Mesothelial cell of epicardium (in vitro differentiated cells): ENCODE data around the gene SERTM1. TPM values are rescaled to one million over a fixed set of nuclear protein-coding genes. Genes with fewer than 3 reads are reported as not detected.
A peak's percentile ranks its signal among the peaks of the same experiment; 100 is the strongest.

Experiments
- DNase-seq, 2 experiments: peaks; one replicate each; pipeline ENCODE4 v3.0.0; 2021; ENCODE audit warnings: low spot score in 2 of 2; ENCODE audit not compliant: unreplicated experiment in 2 of 2
- H3K27ac Mint-ChIP-seq: 2 replicates; pipeline ENCODE4 v1.8.0; 2021; ENCODE audit warnings: mixed read lengths
- H3K27me3 Mint-ChIP-seq: 2 replicates; pipeline ENCODE4 v1.8.0; 2021; ENCODE audit warnings: low read depth, mixed read lengths
- H3K36me3 Mint-ChIP-seq: 2 replicates; pipeline ENCODE4 v1.8.0; 2021; ENCODE audit warnings: mixed read lengths
- H3K4me1 Mint-ChIP-seq: 2 replicates; pipeline ENCODE4 v1.8.0; 2021; ENCODE audit warnings: mixed read lengths
- H3K4me3 Mint-ChIP-seq: 2 replicates; pipeline ENCODE4 v1.8.0; 2021; ENCODE audit warnings: mild to moderate bottlenecking, moderate library complexity, mixed read lengths
- H3K9me3 Mint-ChIP-seq: 2 replicates; pipeline ENCODE4 v1.8.0; 2021; ENCODE audit warnings: mixed read lengths
- total RNA-seq: library from RNA; stranded (reverse); gene quantifications from 3 replicates; pipeline ENCODE4 v1.2.1, GENCODE V29; 2021
- TF ChIP-seq, protein P1 (sequence below): fragments of 200-600 bp; sonication (generic); IDR thresholded peaks from one replicate; pipeline ENCODE4 v1.5.0; 2021; ENCODE audit warnings: antibody characterized with exemption; ENCODE audit not compliant: unreplicated experiment

SERTM1 gene
- 2.5 to 3.1 TPM (median 2.6 TPM) in 3 replicates for total RNA-seq

DNA sequence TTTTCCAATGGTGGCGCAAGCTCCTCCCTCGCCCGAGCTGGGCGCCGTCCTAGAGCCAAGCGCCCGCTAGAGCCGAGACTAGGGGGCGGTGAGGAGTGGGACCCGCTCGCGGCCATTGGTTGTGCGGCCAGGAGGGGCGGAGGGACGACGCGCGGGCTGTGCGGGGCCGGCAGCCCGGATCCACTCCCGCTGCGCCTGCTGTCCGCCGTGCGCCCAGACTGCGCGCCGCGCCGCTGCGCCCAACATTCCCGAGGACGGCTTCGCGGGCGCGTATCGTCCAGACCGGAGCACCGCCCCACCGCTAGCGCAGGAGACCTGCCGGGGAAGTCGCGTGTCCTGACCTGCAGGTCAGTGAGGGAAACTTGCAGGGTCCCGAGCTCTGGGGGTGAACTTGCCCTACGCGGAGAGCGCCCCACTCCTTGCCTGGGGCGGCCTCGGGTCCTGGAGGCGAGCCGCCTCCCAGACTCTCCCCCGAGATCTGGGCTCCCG lies at the start of gene SERTM1:
TSS of gene SERTM1 (plus strand) at position 183 of the 489 bp plus-strand sequence. CDS start 21,059 bp downstream, outside the sequence.
- Mint-ChIP-seq H3K4me1 (peaks cover 14% of the 10 kb centered on the region), H3K27me3 (peaks cover 89% of the 10 kb centered on the region), H3K36me3 (no peaks in the 10 kb centered on the region), H3K9me3 (peaks cover 4% of the 10 kb centered on the region), H3K27ac (peak within 1 kb of the TSS; percentile 7), H3K4me3 (peak within 1 kb of the TSS; percentile 82)
- DNase-seq, result peak; percentile 51 to 74
- TF ChIP-seq, protein P1, sequence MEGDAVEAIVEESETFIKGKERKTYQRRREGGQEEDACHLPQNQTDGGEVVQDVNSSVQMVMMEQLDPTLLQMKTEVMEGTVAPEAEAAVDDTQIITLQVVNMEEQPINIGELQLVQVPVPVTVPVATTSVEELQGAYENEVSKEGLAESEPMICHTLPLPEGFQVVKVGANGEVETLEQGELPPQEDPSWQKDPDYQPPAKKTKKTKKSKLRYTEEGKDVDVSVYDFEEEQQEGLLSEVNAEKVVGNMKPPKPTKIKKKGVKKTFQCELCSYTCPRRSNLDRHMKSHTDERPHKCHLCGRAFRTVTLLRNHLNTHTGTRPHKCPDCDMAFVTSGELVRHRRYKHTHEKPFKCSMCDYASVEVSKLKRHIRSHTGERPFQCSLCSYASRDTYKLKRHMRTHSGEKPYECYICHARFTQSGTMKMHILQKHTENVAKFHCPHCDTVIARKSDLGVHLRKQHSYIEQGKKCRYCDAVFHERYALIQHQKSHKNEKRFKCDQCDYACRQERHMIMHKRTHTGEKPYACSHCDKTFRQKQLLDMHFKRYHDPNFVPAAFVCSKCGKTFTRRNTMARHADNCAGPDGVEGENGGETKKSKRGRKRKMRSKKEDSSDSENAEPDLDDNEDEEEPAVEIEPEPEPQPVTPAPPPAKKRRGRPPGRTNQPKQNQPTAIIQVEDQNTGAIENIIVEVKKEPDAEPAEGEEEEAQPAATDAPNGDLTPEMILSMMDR, result no peak

DNA sequence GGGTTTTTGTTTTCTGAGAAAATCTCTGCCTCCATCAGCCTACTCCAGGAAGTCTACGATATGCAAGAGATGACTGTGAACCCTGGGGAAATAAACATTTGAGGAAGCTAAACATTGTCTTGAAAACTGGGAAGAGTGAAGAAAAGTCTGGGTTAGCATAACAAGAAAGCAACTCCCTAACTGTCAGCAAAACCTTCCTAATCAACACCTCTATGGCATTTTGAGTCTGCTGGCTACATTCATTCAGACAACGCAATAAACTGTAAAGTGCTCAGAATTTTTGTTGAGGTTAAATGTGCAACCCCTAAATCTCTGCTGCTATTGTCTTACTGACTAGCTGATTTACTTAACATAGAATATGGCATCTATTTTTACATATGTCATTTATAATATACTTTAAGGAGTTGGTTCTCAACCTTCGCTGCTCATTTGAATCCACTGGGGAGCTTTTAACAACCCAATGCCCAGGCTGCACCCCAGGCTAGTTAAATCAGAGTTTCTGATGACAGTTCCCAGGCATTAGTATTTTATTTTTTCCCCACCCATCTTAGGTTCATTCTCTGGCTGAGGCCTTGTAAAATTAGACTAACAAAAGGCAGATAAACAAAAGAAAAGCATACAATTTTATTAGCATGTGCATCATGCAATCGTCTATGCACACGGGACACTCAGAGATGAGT lies 45.3 kb upstream of the SERTM1 start:
- Mint-ChIP-seq H3K4me3 (no peak overlapping the region), H3K27me3 (no peaks in the 10 kb centered on the region), H3K27ac (no peak overlapping the region), H3K4me1 (peaks cover 14% of the 10 kb centered on the region), H3K9me3 (no peaks in the 10 kb centered on the region), H3K36me3 (no peaks in the 10 kb centered on the region)
- no peak for DNase-seq
- TF ChIP-seq, protein P1, result no peak

DNA sequence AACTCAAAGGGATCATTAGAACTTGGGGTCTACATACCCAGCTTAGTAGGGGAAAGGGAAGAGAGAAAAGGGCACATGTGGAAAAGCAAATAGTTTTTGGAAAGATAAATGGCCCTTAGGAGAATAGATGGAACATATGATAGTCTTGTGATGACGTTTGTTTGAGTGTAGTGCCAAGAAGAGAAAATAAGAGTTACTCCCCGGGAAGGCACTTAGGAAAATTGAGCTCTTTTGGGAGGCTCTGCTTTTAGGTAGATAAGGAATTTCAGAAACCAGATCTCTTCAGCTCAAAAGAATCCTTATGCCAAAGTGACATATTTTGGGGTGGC lies 44.8 kb upstream of the SERTM1 start:
- no peak for DNase-seq
- Mint-ChIP-seq H3K36me3 (no peaks in the 10 kb centered on the region), H3K4me1 (peaks cover 14% of the 10 kb centered on the region), H3K4me3 (no peak overlapping the region), H3K27ac (no peak overlapping the region), H3K9me3 (no peaks in the 10 kb centered on the region), H3K27me3 (peaks cover under 1% of the 10 kb centered on the region)
- TF ChIP-seq, protein P1, result no peak

DNA sequence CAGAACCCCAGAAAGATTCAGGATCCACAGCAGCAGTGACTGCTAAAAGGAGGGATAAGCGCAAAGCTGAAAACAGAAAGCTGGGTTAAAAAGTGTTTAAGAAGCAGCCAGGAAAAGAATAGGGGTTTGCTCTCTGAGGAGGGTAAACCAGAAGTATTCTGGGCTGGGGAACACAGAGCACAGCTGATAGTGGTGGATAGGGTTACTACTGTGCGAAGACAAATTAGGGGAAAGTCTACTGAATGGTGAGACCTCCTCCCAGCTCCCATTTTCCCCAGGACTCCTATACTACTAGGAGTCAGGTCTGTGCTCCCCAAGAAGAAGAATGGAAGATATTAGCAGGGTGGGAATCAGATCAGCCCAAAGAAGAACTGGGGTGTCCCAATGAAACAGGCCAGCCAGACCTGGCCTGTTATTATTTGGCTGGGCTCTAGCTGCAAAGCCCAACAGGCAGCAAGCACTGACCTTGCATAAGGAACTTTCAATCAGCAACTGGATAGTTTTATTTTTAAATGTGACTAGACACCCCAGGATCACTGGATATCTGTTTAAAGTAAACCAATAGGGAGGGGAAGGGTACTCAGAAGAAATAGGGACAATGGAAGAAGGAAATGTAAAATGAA lies 43.5 kb upstream of the SERTM1 start:
- Mint-ChIP-seq H3K4me1 (peaks cover 14% of the 10 kb centered on the region), H3K27ac (no peak overlapping the region), H3K4me3 (no peak overlapping the region), H3K9me3 (peaks cover under 1% of the 10 kb centered on the region), H3K36me3 (no peaks in the 10 kb centered on the region), H3K27me3 (peaks cover 4% of the 10 kb centered on the region)
- TF ChIP-seq, protein P1, result no peak
- DNase-seq, result no peak

DNA sequence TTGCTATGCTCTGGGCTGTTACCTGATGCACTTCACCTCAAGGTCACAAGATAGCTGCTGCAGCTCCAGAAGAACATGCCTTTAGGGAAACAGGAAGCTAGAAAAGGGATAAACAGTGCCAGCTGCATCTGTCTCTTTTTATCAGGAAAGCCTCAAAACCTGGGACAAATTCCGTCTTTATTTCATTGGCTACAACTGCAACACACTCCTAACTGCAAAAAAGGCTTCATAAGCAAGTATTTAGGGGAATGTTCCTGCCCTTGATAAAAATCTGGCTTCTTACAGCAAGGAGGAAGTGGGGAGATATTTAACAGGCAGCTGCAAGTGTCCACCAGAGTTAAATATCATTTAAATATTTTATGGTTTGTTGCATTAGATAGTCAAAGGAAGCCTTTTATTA lies 34.2 kb upstream of the SERTM1 start:
- peaks cover 20% of the 10 kb centered on the region for H3K9me3 Mint-ChIP-seq
- TF ChIP-seq, protein P1, result no peak
- H3K36me3 Mint-ChIP-seq, result no peaks in the 10 kb centered on the region
- no peak for DNase-seq
- no peak overlapping the region for H3K4me3 Mint-ChIP-seq
- no peak overlapping the region for H3K27ac Mint-ChIP-seq
- peaks cover 4% of the 10 kb centered on the region for H3K4me1 Mint-ChIP-seq
- peaks cover 20% of the 10 kb centered on the region for H3K27me3 Mint-ChIP-seq
